IPS-20b (cell line): ENCODE results near the gene GNLY.

Experiments
- H3K27ac ChIP-seq: one replicate; pipeline ENCODE4 v1.5.1; 2013; ENCODE audit warnings: low read length
- H3K27me3 ChIP-seq: 2 replicates; pipeline ENCODE4 v1.6.1; 2013; ENCODE audit warnings: mild to moderate bottlenecking, low read length, inconsistent platforms; ENCODE audit not compliant: insufficient read depth
- H3K36me3 ChIP-seq: 2 replicates; pipeline ENCODE4 v1.6.1; 2013; ENCODE audit warnings: low read depth, mild to moderate bottlenecking, inconsistent platforms, low read length, moderate library complexity; ENCODE audit not compliant: insufficient read depth
- H3K4me1 ChIP-seq: 2 replicates; pipeline ENCODE4 v1.6.1; 2013; ENCODE audit warnings: mild to moderate bottlenecking, control low read depth, inconsistent platforms, low read length, moderate library complexity; ENCODE audit not compliant: insufficient read depth
- H3K4me3 ChIP-seq: 2 replicates; pipeline ENCODE4 v1.5.1; 2013; ENCODE audit warnings: mild to moderate bottlenecking, low read length, inconsistent platforms
- H3K9ac ChIP-seq: 2 replicates; pipeline ENCODE4 v1.6.1; 2013; ENCODE audit warnings: low read depth, mild to moderate bottlenecking, inconsistent platforms, low read length, moderate library complexity
- H3K9me3 ChIP-seq: 2 replicates; pipeline ENCODE4 v1.6.1; 2013; ENCODE audit warnings: mild to moderate bottlenecking, low read depth, low read length, inconsistent platforms; ENCODE audit not compliant: insufficient read depth

Gene GNLY

DNA sequence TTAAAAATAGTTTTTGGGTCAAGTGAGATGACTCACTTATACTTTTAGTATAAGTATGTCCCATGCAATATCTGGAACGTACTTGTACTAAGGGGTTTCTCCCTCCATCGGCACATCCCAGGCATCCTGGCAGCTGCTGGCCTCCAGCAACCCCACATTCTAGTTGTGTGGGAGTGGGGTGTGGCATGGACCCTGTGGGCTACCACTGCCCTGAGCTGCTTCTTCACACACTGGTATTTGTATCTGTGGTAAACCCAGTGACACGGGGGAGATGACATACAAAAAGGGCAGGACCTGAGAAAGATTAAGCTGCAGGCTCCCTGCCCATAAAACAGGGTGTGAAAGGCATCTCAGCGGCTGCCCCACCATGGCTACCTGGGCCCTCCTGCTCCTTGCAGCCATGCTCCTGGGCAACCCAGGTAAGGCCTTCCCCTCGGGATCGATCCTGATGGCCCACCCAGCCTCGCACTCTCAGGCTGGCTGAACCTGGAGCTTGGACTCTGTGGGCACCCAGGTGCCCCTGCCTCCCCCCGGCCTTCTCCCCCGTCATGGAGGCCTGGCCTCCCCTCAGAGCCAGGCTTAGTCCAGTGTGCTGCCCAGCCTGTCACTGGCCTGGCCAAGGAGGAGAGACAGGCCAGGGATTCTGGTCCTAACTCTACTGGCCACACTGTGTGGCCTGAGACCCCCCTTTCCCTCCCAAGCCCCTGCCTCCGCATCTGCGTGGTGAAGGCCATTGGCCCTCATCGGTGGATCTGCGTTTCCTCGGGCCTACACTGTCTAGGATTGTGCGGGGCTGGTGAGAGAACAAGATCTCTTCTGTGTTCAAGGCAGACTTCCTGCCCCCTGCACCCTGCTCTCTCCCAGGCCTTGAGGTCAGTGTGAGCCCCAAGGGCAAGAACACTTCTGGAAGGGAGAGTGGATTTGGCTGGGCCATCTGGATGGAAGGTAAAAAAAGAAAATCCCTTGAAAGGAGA is at the start of gene GNLY:
Gene GNLY, plus strand, starts transcription at position 307 of the 974 bp plus-strand sequence. Its CDS starts 61 bp downstream, at position 368.
- Histone ChIP-seq H3K4me1 (no peaks in the 10 kb centered on the region), H3K36me3 (no peaks in the 10 kb centered on the region), H3K27ac (no peak within 1 kb of the TSS), H3K27me3 (no peaks in the 10 kb centered on the region), H3K4me3 (no peak within 1 kb of the TSS), H3K9ac (no peak within 1 kb of the TSS), H3K9me3 (no peaks in the 10 kb centered on the region)

GRCh38 chr2:85644909-85645308 is 49.2 kb upstream of the GNLY start:
- H3K4me1 ChIP-seq, result no peaks in the 10 kb centered on the region
- H3K4me3 ChIP-seq, result no peak overlapping the region
- H3K9ac ChIP-seq, result no peak overlapping the region
- no peak overlapping the region for H3K27ac ChIP-seq
- peaks cover 97% of the 10 kb centered on the region for H3K36me3 ChIP-seq
- H3K9me3 ChIP-seq, result no peaks in the 10 kb centered on the region
- no peaks in the 10 kb centered on the region for H3K27me3 ChIP-seq

DNA sequence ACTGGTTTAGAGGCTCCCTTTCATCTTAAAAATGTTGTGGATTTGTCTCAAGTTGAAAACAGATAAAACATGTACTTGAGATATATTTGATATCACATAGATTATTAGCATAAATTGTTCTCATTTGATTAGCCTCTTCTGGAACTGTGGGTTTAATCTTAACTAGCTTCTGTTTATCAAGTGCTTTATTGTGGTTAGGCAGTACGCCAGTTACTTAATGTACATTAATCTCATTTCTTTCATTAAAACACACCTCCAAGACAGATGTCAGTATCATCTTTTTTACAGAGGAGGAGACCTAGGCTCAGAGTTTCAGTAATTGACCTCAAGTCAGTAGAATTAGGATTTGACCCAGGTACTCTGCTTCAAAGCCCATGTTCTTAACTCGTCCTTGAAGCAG is 48.0 kb upstream of the GNLY start:
- Histone ChIP-seq H3K27ac (no peak overlapping the region), H3K4me1 (no peaks in the 10 kb centered on the region), H3K36me3 (peaks cover 98% of the 10 kb centered on the region), H3K4me3 (no peak overlapping the region), H3K27me3 (no peaks in the 10 kb centered on the region), H3K9me3 (no peaks in the 10 kb centered on the region), H3K9ac (no peak overlapping the region)

DNA sequence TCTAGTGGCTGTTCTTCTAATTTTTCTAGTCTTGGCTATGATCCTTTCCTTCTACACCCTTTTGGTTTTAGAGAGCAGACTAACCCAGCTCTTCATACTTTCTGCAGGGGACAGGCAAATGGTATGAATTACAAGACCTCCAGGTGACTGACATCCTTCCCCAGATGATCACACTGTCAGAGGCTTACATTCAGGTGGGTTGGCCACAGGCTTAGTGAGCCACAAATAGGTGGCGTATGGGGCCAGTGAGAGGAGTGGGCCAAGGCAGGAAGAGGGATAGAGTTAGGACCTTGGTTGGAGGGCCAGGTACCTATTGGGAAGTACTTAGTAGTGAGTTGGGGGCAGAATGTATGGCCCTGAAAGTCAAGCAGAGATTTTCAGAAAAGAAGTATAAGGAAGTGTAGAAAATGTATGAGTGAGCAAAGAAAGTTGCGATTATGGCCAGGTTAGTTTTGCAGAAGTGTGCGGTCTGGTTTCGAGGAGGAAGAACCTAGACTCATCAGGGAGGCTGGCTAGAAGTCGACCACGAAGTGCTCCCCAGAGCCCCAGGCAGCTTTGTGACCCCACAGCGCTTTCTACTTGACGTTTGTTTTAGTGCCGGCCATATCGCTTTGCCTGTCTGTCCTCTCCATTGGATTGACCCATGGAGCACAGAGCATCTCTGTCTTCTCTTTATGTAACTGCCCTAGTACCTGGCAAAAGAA is 46.2 kb upstream of the GNLY start:
- no peaks in the 10 kb centered on the region for H3K9me3 ChIP-seq
- H3K36me3 ChIP-seq, result peaks cover 95% of the 10 kb centered on the region
- H3K27ac ChIP-seq, result no peak overlapping the region
- no peak overlapping the region for H3K4me3 ChIP-seq
- no peak overlapping the region for H3K9ac ChIP-seq
- H3K27me3 ChIP-seq, result no peaks in the 10 kb centered on the region
- no peaks in the 10 kb centered on the region for H3K4me1 ChIP-seq

DNA sequence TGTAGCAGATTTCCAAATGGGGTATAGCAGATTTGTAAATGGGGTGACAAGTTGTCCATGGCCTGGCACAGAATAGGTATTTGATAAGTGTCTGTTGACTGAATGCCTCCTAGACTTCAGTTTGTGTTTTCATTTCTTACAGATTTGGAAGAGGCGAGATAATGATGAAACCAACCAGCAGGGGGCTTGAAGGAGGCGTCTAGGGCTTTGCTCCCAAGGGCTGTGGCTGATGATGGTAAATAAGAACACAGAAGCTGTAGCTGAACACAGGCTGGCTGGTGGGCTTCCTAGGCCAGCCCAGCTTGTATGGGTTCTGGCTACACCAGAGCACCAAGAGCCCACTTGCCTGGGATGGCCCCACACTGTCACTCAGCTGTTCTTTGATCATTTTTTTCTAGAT is 45.5 kb upstream of the GNLY start:
- Histone ChIP-seq H3K4me1 (no peaks in the 10 kb centered on the region), H3K9ac (no peak overlapping the region), H3K4me3 (no peak overlapping the region), H3K9me3 (no peaks in the 10 kb centered on the region), H3K27ac (no peak overlapping the region), H3K27me3 (no peaks in the 10 kb centered on the region), H3K36me3 (peaks cover 92% of the 10 kb centered on the region)

GRCh38 chr2:85649201-85650190 is 44.7 kb upstream of the GNLY start:
- no peaks in the 10 kb centered on the region for H3K4me1 ChIP-seq
- H3K9me3 ChIP-seq, result no peaks in the 10 kb centered on the region
- peaks cover 91% of the 10 kb centered on the region for H3K36me3 ChIP-seq
- H3K4me3 ChIP-seq, result no peak overlapping the region
- H3K27ac ChIP-seq, result no peak overlapping the region
- H3K9ac ChIP-seq, result no peak overlapping the region
- no peaks in the 10 kb centered on the region for H3K27me3 ChIP-seq

GRCh38 chr2:85650456-85650855 is 43.7 kb upstream of the GNLY start:
- no peaks in the 10 kb centered on the region for H3K27me3 ChIP-seq
- no peak overlapping the region for H3K4me3 ChIP-seq
- no peaks in the 10 kb centered on the region for H3K9me3 ChIP-seq
- no peak overlapping the region for H3K27ac ChIP-seq
- H3K36me3 ChIP-seq, result peaks cover 81% of the 10 kb centered on the region
- H3K4me1 ChIP-seq, result no peaks in the 10 kb centered on the region
- no peak overlapping the region for H3K9ac ChIP-seq

DNA sequence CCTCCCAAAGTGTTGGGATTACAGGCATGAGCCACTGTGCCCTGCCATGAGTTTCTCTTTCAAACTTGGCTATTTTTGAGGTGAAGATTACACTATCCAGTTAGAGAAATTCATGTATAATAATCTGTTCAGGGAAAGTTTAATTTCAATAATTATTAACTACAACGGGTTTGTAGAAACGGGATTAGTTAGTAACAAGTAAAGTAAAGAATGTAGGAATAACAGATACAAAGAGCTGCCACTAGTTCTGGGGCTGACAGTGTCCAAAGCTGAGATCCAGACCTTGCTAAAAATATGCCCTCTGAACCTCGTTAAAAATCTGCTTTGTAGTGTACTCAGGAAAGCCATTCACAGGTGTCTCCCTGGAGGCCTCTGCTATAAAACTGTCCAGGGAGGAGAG is 43.1 kb upstream of the GNLY start:
- no peak overlapping the region for H3K9ac ChIP-seq
- H3K9me3 ChIP-seq, result no peaks in the 10 kb centered on the region
- H3K27me3 ChIP-seq, result no peaks in the 10 kb centered on the region
- H3K36me3 ChIP-seq, result peaks cover 78% of the 10 kb centered on the region
- H3K4me3 ChIP-seq, result no peak overlapping the region
- no peaks in the 10 kb centered on the region for H3K4me1 ChIP-seq
- H3K27ac ChIP-seq, result no peak overlapping the region

GRCh38 chr2:85652056-85652455 is 42.1 kb upstream of the GNLY start:
- no peak overlapping the region for H3K9ac ChIP-seq
- no peak overlapping the region for H3K4me3 ChIP-seq
- no peak overlapping the region for H3K27ac ChIP-seq
- H3K36me3 ChIP-seq, result peaks cover 70% of the 10 kb centered on the region
- H3K27me3 ChIP-seq, result no peaks in the 10 kb centered on the region
- H3K9me3 ChIP-seq, result no peaks in the 10 kb centered on the region
- H3K4me1 ChIP-seq, result no peaks in the 10 kb centered on the region

- Histone ChIP-seq H3K27ac (no peak overlapping the region), H3K36me3 (peaks cover 55% of the 10 kb centered on the region), H3K9me3 (no peaks in the 10 kb centered on the region), H3K4me1 (no peaks in the 10 kb centered on the region), H3K27me3 (no peaks in the 10 kb centered on the region), H3K4me3 (no peak overlapping the region), H3K9ac (no peak overlapping the region)
These were observed 40.2 kb upstream of the GNLY start for GRCh38 chr2:85653996-85654395.

DNA sequence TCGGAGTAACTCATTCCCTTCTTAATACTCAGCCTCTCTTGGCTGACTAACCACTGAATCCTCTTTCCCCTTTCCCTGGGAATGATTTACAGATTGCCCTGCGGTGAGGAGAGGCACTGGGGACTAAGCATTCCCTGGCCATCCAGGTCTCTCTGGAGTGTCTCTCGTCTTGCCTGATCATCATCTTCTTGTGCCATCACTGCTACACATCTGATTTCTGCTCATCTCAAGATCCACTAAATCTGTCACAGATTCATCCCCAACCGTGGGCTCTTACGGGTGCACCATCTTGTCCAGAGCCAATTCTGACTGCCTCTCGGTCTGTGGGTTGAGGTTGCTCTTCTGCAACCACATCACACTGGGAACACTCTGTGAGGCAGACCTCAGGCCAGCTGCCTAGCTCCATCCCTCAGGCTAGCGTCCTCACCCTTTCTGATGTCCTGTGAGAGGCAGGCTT is 38.2 kb upstream of the GNLY start:
- H3K36me3 ChIP-seq, result peaks cover 39% of the 10 kb centered on the region
- H3K9me3 ChIP-seq, result no peaks in the 10 kb centered on the region
- H3K27ac ChIP-seq, result no peak overlapping the region

More for the DNA sequence above, 38.2 kb upstream of the GNLY start:
- Histone ChIP-seq H3K4me1 (no peaks in the 10 kb centered on the region), H3K4me3 (no peak overlapping the region), H3K27me3 (no peaks in the 10 kb centered on the region), H3K9ac (no peak overlapping the region)
